Midbrain (tissue), 1 donor: ENCODE measurements around the gene ARFGAP1.

Experiments
- DNase-seq: peaks from one replicate; lab custom pipeline; 2025; lab: John Stamatoyannopoulos, UW

The ARFGAP1 gene

GRCh38 chr20:63277466-63278272, 5.1 kb downstream of the ARFGAP1 start:
- no peak for DNase-seq

GRCh38 chr20:63278661-63279060, 6.0 kb downstream of the ARFGAP1 start:
- no peak for DNase-seq

- no peak for DNase-seq
Observed at GRCh38 chr20:63279931-63280330, 7.3 kb downstream of the ARFGAP1 start.

GRCh38 chr20:63280371-63280770, 7.8 kb downstream of the ARFGAP1 start:
- DNase-seq = no peak

- DNase-seq = no peak
Observed at GRCh38 chr20:63280929-63281545, 8.4 kb downstream of the ARFGAP1 start.

GRCh38 chr20:63281742-63282665, 9.4 kb downstream of the ARFGAP1 start:
- no peak for DNase-seq

GRCh38 chr20:63282946-63283345, 10.3 kb downstream of the ARFGAP1 start:
- no peak for DNase-seq

GRCh38 chr20:63283397-63284082, 10.9 kb downstream of the ARFGAP1 start:
- no peak for DNase-seq

- no peak for DNase-seq
Observed at GRCh38 chr20:63284083-63284440, 11.4 kb downstream of the ARFGAP1 start.

- no peak for DNase-seq
Observed at GRCh38 chr20:63284544-63284949, 11.9 kb downstream of the ARFGAP1 start.

- no peak for DNase-seq
Observed at GRCh38 chr20:63284981-63285524, 12.4 kb downstream of the ARFGAP1 start.

- no peak for DNase-seq
Observed at GRCh38 chr20:63285636-63286615, 13.3 kb downstream of the ARFGAP1 start.

GRCh38 chr20:63286781-63287696, 14.4 kb downstream of the ARFGAP1 start:
- DNase-seq = no peak

GRCh38 chr20:63287697-63288580, 15.3 kb downstream of the ARFGAP1 start:
- DNase-seq = no peak

- DNase-seq = no peak
Observed at GRCh38 chr20:63288581-63289251, 16.1 kb downstream of the ARFGAP1 start.

GRCh38 chr20:63289311-63290135, 16.9 kb downstream of the ARFGAP1 start:
- DNase-seq = no peak

GRCh38 chr20:63290136-63290676, 17.6 kb downstream of the ARFGAP1 start:
- no peak for DNase-seq
